ENCODE results near the gene FAM187B.
"Not testable (repeated sequence)": the region's sequence is repeated elsewhere in the genome, so short reads cannot be mapped to it uniquely, and the experiment has no call there.

The FAM187B gene

GRCh38 chr19:35213663-35214632 lies 14.6 kb downstream of the FAM187B start:
- in situ Hi-C loops (cut with MboI; ENCODE audit: low sequenced_read_pairs) = no loop called here

- in situ Hi-C loops (cut with MboI; ENCODE audit: low sequenced_read_pairs) = no loop called here
Observed at GRCh38 chr19:35212241-35212640, 16.3 kb downstream of the FAM187B start.

GRCh38 chr19:35211545-35212230 lies 16.9 kb downstream of the FAM187B start:
- in situ Hi-C loops (cut with MboI; ENCODE audit: low sequenced_read_pairs) = no loop called here

GRCh38 chr19:35209646-35210045 lies 18.9 kb downstream of the FAM187B start:
- in situ Hi-C loops (cut with MboI; ENCODE audit: low sequenced_read_pairs) = no loop called here

GRCh38 chr19:35208121-35208520 lies 20.4 kb downstream of the FAM187B start:
- in situ Hi-C loops (cut with MboI; ENCODE audit: low sequenced_read_pairs) = no loop called here

- in situ Hi-C loops (cut with MboI; ENCODE audit: low sequenced_read_pairs) = no loop called here
Observed at GRCh38 chr19:35207391-35207871, 21.1 kb downstream of the FAM187B start.

- in situ Hi-C loops (cut with MboI; ENCODE audit: low sequenced_read_pairs) = no loop called here
Observed at GRCh38 chr19:35206855-35207254, 21.7 kb downstream of the FAM187B start.

- in situ Hi-C loops (cut with MboI; ENCODE audit: low sequenced_read_pairs) = no loop called here
Observed at GRCh38 chr19:35206379-35206778, 22.2 kb downstream of the FAM187B start.

- in situ Hi-C loops (cut with MboI; ENCODE audit: low sequenced_read_pairs) = no loop called here
Observed at GRCh38 chr19:35205733-35206323, 22.7 kb downstream of the FAM187B start.

GRCh38 chr19:35204799-35205732 lies 23.5 kb downstream of the FAM187B start:
- in situ Hi-C loops (cut with MboI; ENCODE audit: low sequenced_read_pairs) = no loop called here

GRCh38 chr19:35202722-35203688 lies 25.5 kb downstream of the FAM187B start:
- in situ Hi-C loops (cut with MboI; ENCODE audit: low sequenced_read_pairs) = no loop called here

GRCh38 chr19:35199481-35199880 lies 29.1 kb downstream of the FAM187B start:
- in situ Hi-C loops (cut with MboI; ENCODE audit: low sequenced_read_pairs) = no loop called here

GRCh38 chr19:35196861-35197260 lies 31.7 kb downstream of the FAM187B start:
- in situ Hi-C loops (cut with MboI; ENCODE audit: low sequenced_read_pairs) = not testable (repeated sequence)

GRCh38 chr19:35195830-35196229 lies 32.7 kb downstream of the FAM187B start:
- in situ Hi-C loops (cut with MboI; ENCODE audit: low sequenced_read_pairs) = no loop called here

- in situ Hi-C loops (cut with MboI; ENCODE audit: low sequenced_read_pairs) = no loop called here
Observed at GRCh38 chr19:35194012-35194984, 34.2 kb downstream of the FAM187B start.

- in situ Hi-C loops (cut with MboI; ENCODE audit: low sequenced_read_pairs) = no loop called here
Observed at GRCh38 chr19:35184884-35185283, 43.7 kb downstream of the FAM187B start.

GRCh38 chr19:35184267-35184666 lies 44.3 kb downstream of the FAM187B start:
- in situ Hi-C loops (cut with MboI; ENCODE audit: low sequenced_read_pairs) = no loop called here

GRCh38 chr19:35181387-35181786 lies 47.2 kb downstream of the FAM187B start:
- in situ Hi-C loops (cut with MboI; ENCODE audit: low sequenced_read_pairs) = no loop called here

Data from hTERT RPE-1 (cell line).